ENCODE data around the gene RHPN2. TPM values are rescaled to one million over a fixed set of nuclear protein-coding genes. Genes with fewer than 3 reads are reported as not detected.
"Not testable (repeated sequence)": the region's sequence is repeated elsewhere in the genome, so short reads cannot be mapped to it uniquely, and the experiment has no call there.

Gene RHPN2
- total RNA-seq, 4 donors from 2014 or later, result 7.8 to 39.7 (median 18.5) TPM

DNA sequence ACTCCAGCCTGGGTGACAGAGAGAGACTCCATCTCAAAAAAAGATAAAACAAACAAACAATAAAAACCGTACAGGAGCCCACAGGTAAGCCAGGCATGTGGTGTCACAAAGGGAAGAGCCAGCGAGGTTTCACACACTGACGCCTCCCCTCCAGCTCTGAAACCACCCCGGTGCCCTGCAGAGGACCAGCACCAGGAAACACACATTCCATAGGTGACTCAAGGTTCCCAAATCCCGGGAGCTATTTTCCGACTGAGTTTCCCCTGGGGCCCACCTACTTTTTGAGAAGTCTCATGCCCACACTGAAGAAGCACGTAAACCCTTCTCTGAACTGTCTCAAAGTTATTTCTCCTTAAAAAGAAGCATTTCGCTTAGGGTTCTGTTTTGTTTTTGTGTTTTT is 40.3 kb downstream of the RHPN2 start:
- 77% methylated on average over 8 of the region's 8 CpGs for WGBS
- Histone ChIP-seq H3K36me3 (no peaks in the 10 kb centered on the region), H3K27ac (no peak overlapping the region), H3K4me1 (no peaks in the 10 kb centered on the region), H3K9me3 (no peaks in the 10 kb centered on the region), H3K4me3 (no peak overlapping the region), H3K27me3 (no peaks in the 10 kb centered on the region)
- no peak for DNase-seq (ENCODE audit: low spot score in 2 of 2)
- TF ChIP-seq CTCF (IDR thresholded peaks at IDR 0.05), result no peak
- TF ChIP-seq POLR2AphosphoS5 (IDR thresholded peaks at IDR 0.05), result no peak

DNA sequence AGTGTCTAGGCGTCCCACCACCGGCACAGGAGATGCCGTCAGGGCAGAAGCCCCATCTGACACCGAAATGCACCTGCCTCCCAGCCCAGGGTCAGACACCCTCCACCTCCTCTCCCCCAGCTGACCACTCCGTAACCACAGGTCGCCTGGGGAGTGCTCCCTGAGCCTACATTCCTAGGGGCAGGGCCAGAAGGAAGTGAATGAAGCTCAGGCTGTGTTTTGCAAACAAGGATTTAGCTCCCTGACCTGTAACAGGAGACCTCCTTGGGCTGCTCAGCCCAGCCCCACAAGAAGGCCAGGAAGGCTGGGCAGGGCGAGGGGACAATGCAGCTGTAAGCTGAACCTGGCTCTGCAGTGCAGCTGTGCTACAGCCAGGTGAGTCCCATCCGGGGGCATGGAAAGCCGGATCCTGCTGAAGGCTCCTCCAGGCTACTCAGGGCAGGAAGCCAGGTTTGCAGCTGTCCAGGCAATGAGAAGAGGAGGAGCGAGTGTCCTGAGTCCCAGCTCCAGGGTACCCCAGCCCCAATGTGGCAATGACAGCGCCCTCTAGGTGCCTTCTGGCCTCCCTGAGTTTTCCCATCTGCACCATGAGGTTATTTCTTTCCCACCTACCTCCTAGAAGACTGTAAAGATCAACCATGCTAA is 42.1 kb downstream of the RHPN2 start:
- Histone ChIP-seq H3K27ac (no peak overlapping the region), H3K27me3 (no peaks in the 10 kb centered on the region), H3K36me3 (no peaks in the 10 kb centered on the region), H3K4me3 (no peak overlapping the region), H3K9me3 (no peaks in the 10 kb centered on the region), H3K4me1 (no peaks in the 10 kb centered on the region)
- WGBS, result 54% methylated on average over 10 of the region's 11 CpGs
- TF ChIP-seq CTCF (IDR thresholded peaks at IDR 0.05) (no peak), EP300 (IDR thresholded peaks at IDR 0.05) (no peak), POLR2A (IDR thresholded peaks at IDR 0.05) (no peak), POLR2AphosphoS5 (IDR thresholded peaks at IDR 0.05) (no peak)
- no peak for DNase-seq (ENCODE audit: low spot score in 2 of 2)

DNA sequence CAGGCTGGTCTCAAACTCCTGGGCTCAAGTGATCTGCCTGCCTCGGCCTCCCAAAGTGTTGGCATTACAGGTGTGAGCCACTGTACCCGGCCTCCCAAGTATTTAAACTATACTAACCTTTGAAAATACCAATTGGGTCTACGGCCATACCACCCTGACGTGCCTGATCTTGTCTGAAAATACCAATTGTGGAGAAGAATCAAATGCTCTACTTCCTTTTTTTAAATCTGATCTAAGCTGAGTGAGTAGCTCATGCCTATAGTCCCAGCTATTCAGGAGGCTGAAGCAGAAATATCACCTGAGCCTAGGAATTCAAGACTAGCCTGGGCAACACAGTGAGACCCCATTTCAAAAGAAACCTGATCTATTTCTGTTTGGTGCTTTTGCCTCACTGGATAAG is 53.8 kb downstream of the RHPN2 start:
- not testable (repeated sequence) for H3K4me1 ChIP-seq

DNA sequence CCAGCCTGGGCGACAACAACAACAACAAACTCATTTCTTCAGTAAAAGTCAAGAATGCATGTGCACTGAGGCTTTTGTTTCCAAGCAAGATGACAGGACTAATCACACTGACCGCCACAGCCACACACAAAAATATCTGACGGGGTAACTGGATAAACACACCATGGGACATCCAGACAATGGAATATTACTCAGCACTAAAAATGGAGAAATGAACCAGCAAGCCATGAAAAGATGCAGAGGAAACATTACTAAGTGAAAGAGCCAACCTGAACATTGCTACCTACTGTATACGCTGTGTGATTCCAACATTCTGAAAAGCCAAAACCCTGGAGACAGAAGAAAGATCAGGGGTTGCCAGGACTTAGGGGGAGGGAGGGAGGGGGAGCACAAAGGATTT is 56.0 kb downstream of the RHPN2 start:
- Histone ChIP-seq H3K4me1 (peaks cover 3% of the 10 kb centered on the region), H3K4me3 (no peak overlapping the region), H3K27ac (no peak overlapping the region), H3K9me3 (no peaks in the 10 kb centered on the region), H3K27me3 (no peaks in the 10 kb centered on the region), H3K36me3 (no peaks in the 10 kb centered on the region)
- TF ChIP-seq EP300 (IDR thresholded peaks at IDR 0.05) (no peak), POLR2A (IDR thresholded peaks at IDR 0.05) (no peak), POLR2AphosphoS5 (IDR thresholded peaks at IDR 0.05) (no peak), CTCF (IDR thresholded peaks at IDR 0.05) (no peak)
- 90% methylated on average over 4 of the region's 4 CpGs for WGBS
- DNase-seq (ENCODE audit: low spot score in 2 of 2), result no peak

More for the DNA sequence above, 53.8 kb downstream of the RHPN2 start:
- not testable (repeated sequence) for H3K4me3 ChIP-seq; DNase-seq (ENCODE audit: low spot score in 2 of 2); H3K9me3 ChIP-seq; H3K27me3 ChIP-seq; H3K36me3 ChIP-seq; H3K27ac ChIP-seq
- 70% methylated on average over 4 of the region's 4 CpGs for WGBS

DNA sequence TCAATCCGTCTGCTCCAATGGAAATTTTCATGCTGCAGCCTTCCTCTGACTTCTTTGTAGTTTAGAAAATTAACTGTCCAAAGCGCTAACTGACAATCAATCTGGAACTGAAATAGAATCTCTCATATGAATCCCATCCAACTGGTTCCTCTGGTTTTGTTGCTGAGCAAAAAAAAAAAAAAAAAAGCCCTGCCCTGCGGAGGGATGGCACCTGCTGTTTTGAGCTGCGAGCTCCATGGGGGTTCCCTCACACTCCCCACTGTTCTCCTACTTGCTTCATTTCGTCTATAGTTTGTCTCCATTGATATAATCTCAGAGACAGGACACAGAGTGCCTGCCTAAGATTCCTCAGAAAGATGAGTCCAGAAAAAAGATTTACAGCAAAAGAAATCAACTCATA is 59.2 kb downstream of the RHPN2 start:
- no peaks in the 10 kb centered on the region for H3K36me3 ChIP-seq
- H3K4me1 ChIP-seq, result peaks cover 3% of the 10 kb centered on the region
- no peak for TF ChIP-seq EP300 (IDR thresholded peaks at IDR 0.05)
- no peak for TF ChIP-seq POLR2AphosphoS5 (IDR thresholded peaks at IDR 0.05)
- no peak for TF ChIP-seq POLR2A (IDR thresholded peaks at IDR 0.05)
- TF ChIP-seq CTCF (IDR thresholded peaks at IDR 0.05), result no peak
- no peaks in the 10 kb centered on the region for H3K27me3 ChIP-seq
- H3K4me3 ChIP-seq, result no peak overlapping the region
- no peak for DNase-seq (ENCODE audit: low spot score in 2 of 2)
- no peak overlapping the region for H3K27ac ChIP-seq
- WGBS, result 54% methylated on average over 5 of the region's 5 CpGs
- H3K9me3 ChIP-seq, result no peaks in the 10 kb centered on the region

DNA sequence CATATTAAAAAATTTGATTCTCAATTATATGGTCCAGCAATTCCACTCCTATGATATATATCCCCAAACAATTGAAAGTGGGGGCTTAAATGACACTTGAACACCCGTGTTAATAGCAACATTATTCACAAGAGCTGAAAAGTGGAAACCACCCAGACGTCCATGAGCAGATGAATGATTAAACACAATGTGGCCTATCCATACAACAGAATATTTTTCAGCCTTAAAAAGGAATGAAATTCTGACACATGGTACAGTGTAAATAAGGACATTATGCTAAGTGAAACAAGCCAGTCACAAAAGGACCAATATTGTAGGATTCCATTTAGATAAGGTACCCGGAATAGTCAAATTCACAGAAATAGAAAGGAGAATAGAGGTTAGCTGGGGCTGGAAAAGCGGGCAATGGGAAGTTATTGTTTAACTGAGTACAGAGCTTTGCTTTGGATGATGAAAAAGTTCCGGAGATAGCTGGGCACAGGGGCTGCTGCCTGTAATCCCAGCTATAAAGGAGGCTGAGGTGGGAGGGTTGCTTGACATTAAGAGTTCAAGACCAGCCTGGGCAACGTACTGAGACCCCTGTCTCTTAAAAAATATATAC is 61.2 kb downstream of the RHPN2 start:
- H3K9me3 ChIP-seq; H3K27me3 ChIP-seq; DNase-seq (ENCODE audit: low spot score in 2 of 2); H3K27ac ChIP-seq; H3K4me3 ChIP-seq; H3K36me3 ChIP-seq; H3K4me1 ChIP-seq: not testable (repeated sequence)
- WGBS, result 82% methylated on average over 6 of the region's 6 CpGs

- H3K4me3 ChIP-seq; H3K9me3 ChIP-seq; H3K4me1 ChIP-seq; H3K27me3 ChIP-seq; DNase-seq (ENCODE audit: low spot score in 2 of 2); H3K27ac ChIP-seq; H3K36me3 ChIP-seq: not testable (repeated sequence)
- WGBS, result 77% methylated on average over 10 of the region's 15 CpGs
These were observed 62.4 kb downstream of the RHPN2 start for GRCh38 chr19:33002126-33002865.
